Adrenal gland (tissue), 12 donors: ENCODE data around the gene ENDOG. TPM values are rescaled to one million over a fixed set of nuclear protein-coding genes. Genes with fewer than 3 reads are reported as not detected.

Experiments used
- DNase-seq, 7 donors: peaks; one replicate each; pipeline ENCODE4 v3.0.0-alpha.2; 2019 to 2020
- H3K27ac ChIP-seq, 5 donors: fragments of 200-600 bp; sonication (generic) in 4 of 5; 1 replicate in 3 of 5; 2 replicates in 2 of 5; pipeline versions ENCODE4 v1.5.1 to v1.8.0; 2016 to 2020; ENCODE audit warnings: mild to moderate bottlenecking in 1 of 5
- H3K27me3 ChIP-seq: fragments of 200-600 bp; 2 replicates; pipeline ENCODE4 v1.8.0; 2021
- H3K36me3 ChIP-seq, 2 donors: fragments of 200-600 bp; replicated peaks in 1 of 2; 1 replicate in 1 of 2; 2 replicates in 1 of 2; pipeline versions ENCODE4 v1.5.1 to v1.8.0; 2018 to 2022
- H3K4me1 ChIP-seq, 2 donors: fragments of 200-600 bp; replicated peaks in 1 of 2; 1 replicate in 1 of 2; 2 replicates in 1 of 2; pipeline versions ENCODE4 v1.5.1 to v1.8.0; 2018 to 2021
- H3K4me3 ChIP-seq, 4 donors: fragments of 200-600 bp; sonication (generic) in 3 of 4; one replicate each; pipeline ENCODE4 v1.5.1; 2016 to 2018
- H3K9me3 ChIP-seq, 3 donors: fragments of 200-600 bp; sonication (generic) in 1 of 3; replicated peaks in 1 of 3; 1 replicate in 2 of 3; 2 replicates in 1 of 3; pipeline versions ENCODE4 v1.5.1 to v1.8.0; 2016 to 2021
- POLR2A ChIP-seq, 2 donors: fragments of 450-650 bp; IDR thresholded peaks; one replicate each; pipeline ENCODE4 v1.6.1; 2017; ENCODE audit warnings: antibody characterized with exemption in 2 of 2, mild to moderate bottlenecking in 2 of 2, moderate library complexity in 1 of 2
- WGBS, 4 donors: extraction: QIAGEN DNeasy Blood & Tissue Kit in 2 of 4; methylation state at CpG; one replicate each; pipeline versions ENCODE4 v1.1.5 to v1.1.7; 2013 to 2017; 5-methylcytosine and 5-hydroxymethylcytosine counted together
- intact Hi-C, 2 donors: fragments of 100-400 bp; cut with DNase I; formaldehyde crosslinking; loops; one replicate each; pipeline versions ENCODE4 v1.14.1 to v1.15.0; 2022 to 2023
- polyA plus RNA-seq, 3 donors: library from polyadenylated mRNA; stranded (reverse); fragments of 200-250 nt in 2 of 3; fragments of 350-450 nt in 1 of 3; fragmentation: Illumina TruSeq in 1 of 3; extraction: RNeasy Lipid Tissue Mini Kit (QIAGEN cat#74804) in 1 of 3; gene quantifications; one replicate each; pipeline ENCODE4 v1.2.3, GENCODE V29; 2013 to 2014
- total RNA-seq, 9 donors: library from RNA; depleted of rRNA in 4 of 9; stranded (reverse); fragments of >200 nt in 4 of 9; fragments of 120-200 nt in 1 of 9; fragmentation: NEBNext Ultra II Directional in 1 of 9; extraction: Animal tissue kit (Norgen Biotek cat#: 25700) in 1 of 9; gene quantifications; one replicate each; pipeline versions ENCODE4 v1.1.0 to v1.2.4, GENCODE V29; 2013 to 2023
- TF ChIP-seq, protein P1 (sequence below), 6 experiments: fragments of 450-650 bp in 4 of 6; fragments of 200-600 bp in 2 of 6; sonication (generic) in 1 of 6; IDR thresholded peaks; 1 replicate in 5 of 6; 2 replicates in 1 of 6; pipeline versions ENCODE4 v1.5.1 to v1.8.0; 2016 to 2021; ENCODE audit warnings: antibody characterized with exemption in 6 of 6, mild to moderate bottlenecking in 2 of 6, moderate library complexity in 1 of 6
- donor health status: healthy with polysubstance abuse.
- donor health status: Bipolar disorder and iron deficiency.
- donor health status: DM: yes; HTN: yes; CAD: no.
- donor health status: DM: no; HTN: no; CAD: no.
- donor health status: DM: no; HTN: no; CAD: no.
- donor health status: DM: yes; HTN: yes; CAD: no.

ENDOG gene
- total and polyA plus RNA-seq, 12 donors: 4.9 to 113 (median 32.1) TPM

- peaks cover 0 to 25% of the 10 kb centered on the region in 2 donors for H3K36me3 ChIP-seq
- 0 to 2% (median 1%) methylated on average over 7 of the region's 7 CpGs for WGBS, 4 donors
- intact Hi-C loops: no loop called here
- H3K4me1 ChIP-seq: peaks cover 13 to 32% of the 10 kb centered on the region in 2 donors
- H3K9me3 ChIP-seq: no peaks in the 10 kb centered on the region
- peak in 4 of 7 donors; percentile 37 to 58 (median 46) for DNase-seq
- H3K4me3 ChIP-seq: peak overlapping the region; percentile 65 to 90 (median 78)
- H3K27me3 ChIP-seq: no peaks in the 10 kb centered on the region
- H3K27ac ChIP-seq: peak overlapping the region in 3 of 5 donors; percentile 80 to 90 (median 86)
- TF ChIP-seq, protein P1, sequence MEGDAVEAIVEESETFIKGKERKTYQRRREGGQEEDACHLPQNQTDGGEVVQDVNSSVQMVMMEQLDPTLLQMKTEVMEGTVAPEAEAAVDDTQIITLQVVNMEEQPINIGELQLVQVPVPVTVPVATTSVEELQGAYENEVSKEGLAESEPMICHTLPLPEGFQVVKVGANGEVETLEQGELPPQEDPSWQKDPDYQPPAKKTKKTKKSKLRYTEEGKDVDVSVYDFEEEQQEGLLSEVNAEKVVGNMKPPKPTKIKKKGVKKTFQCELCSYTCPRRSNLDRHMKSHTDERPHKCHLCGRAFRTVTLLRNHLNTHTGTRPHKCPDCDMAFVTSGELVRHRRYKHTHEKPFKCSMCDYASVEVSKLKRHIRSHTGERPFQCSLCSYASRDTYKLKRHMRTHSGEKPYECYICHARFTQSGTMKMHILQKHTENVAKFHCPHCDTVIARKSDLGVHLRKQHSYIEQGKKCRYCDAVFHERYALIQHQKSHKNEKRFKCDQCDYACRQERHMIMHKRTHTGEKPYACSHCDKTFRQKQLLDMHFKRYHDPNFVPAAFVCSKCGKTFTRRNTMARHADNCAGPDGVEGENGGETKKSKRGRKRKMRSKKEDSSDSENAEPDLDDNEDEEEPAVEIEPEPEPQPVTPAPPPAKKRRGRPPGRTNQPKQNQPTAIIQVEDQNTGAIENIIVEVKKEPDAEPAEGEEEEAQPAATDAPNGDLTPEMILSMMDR (IDR thresholded peaks at IDR 0.05): no peak
- TF ChIP-seq POLR2A (IDR thresholded peaks at IDR 0.05): no peak
These were observed 30.6 kb upstream of the ENDOG start for GRCh38 chr9:128787659-128788058.

GRCh38 chr9:128788445-128788844, 29.9 kb upstream of the ENDOG start:
- Histone ChIP-seq H3K27ac (no peak overlapping the region), H3K36me3 (peaks cover 0 to 33% of the 10 kb centered on the region in 2 donors), H3K9me3 (no peaks in the 10 kb centered on the region), H3K4me3 (peak overlapping the region in 1 of 4 donors; percentile 83), H3K4me1 (peaks cover 18 to 36% of the 10 kb centered on the region in 2 donors), H3K27me3 (no peaks in the 10 kb centered on the region)
- no peak for DNase-seq
- no peak for TF ChIP-seq POLR2A (IDR thresholded peaks at IDR 0.05)
- TF ChIP-seq, protein P1 (IDR thresholded peaks at IDR 0.05): no peak
- intact Hi-C loops: no loop called here
- 91 to 100% (median 98%) methylated on average over 1 of the region's 1 CpG for WGBS, 4 donors

DNA sequence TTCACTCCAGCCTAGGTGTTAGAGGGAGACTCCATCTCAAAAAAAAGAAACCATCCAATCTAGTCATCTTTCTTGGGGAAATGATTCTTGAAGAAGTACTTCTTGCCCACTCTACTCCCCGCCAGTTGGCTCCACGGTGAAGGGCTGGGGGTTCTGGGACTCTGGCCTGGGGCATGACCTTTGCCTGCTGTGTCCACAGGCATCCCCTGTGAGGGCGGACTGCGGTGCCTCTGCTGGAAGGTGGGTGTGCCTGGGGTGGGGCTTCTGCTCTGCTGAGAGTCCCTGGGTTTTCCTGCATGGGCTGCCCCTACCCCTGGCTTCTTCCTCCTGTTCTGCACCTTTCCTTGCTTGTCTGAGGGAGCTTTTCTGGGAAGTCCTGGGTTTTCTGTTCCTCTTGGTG, 27.8 kb upstream of the ENDOG start:
- Histone ChIP-seq H3K27ac (no peak overlapping the region), H3K27me3 (no peaks in the 10 kb centered on the region), H3K36me3 (peaks cover 0 to 46% of the 10 kb centered on the region in 2 donors), H3K9me3 (no peaks in the 10 kb centered on the region), H3K4me1 (peaks cover 18 to 37% of the 10 kb centered on the region in 2 donors), H3K4me3 (no peak overlapping the region)
- 86 to 100% (median 94%) methylated on average over 2 to 4 of the region's 4 CpGs for WGBS, 4 donors
- intact Hi-C loops: no loop called here
- TF ChIP-seq, protein P1 (IDR thresholded peaks at IDR 0.05): no peak
- no peak for TF ChIP-seq POLR2A (IDR thresholded peaks at IDR 0.05)
- DNase-seq: no peak

- no peak for DNase-seq
- Histone ChIP-seq H3K27ac (peak overlapping the region in 2 of 5 donors; percentile 70 to 80), H3K36me3 (peaks cover 0 to 51% of the 10 kb centered on the region in 2 donors), H3K4me3 (no peak overlapping the region), H3K4me1 (peaks cover 11 to 31% of the 10 kb centered on the region in 2 donors), H3K9me3 (no peaks in the 10 kb centered on the region), H3K27me3 (no peaks in the 10 kb centered on the region)
- TF ChIP-seq POLR2A (IDR thresholded peaks at IDR 0.05): no peak
- TF ChIP-seq, protein P1 (IDR thresholded peaks at IDR 0.05): no peak
- 69 to 86% (median 76%) methylated on average over 6 to 9 of the region's 9 CpGs for WGBS, 4 donors
- intact Hi-C loops: no loop called here
These were observed 26.2 kb upstream of the ENDOG start for GRCh38 chr9:128792134-128792533.
